NCI-H82 (cell line): ENCODE data around the gene ARHGAP42.
A peak's percentile ranks its signal among the peaks of the same experiment; 100 is the strongest.

ENCODE experiments used
- DNase-seq: peaks from one replicate; lab custom pipeline; 2025; lab: John Stamatoyannopoulos, UW

ARHGAP42 gene

GRCh38 chr11:100682247-100682969 lies 4.7 kb upstream of the ARHGAP42 start:
- no peak for DNase-seq

- peak; percentile 39 for DNase-seq
These were observed 4.0 kb upstream of the ARHGAP42 start for GRCh38 chr11:100683126-100683525.

- DNase-seq, result no peak
These were observed 2.7 kb upstream of the ARHGAP42 start for GRCh38 chr11:100684101-100685065.

- no peak for DNase-seq
These were observed 523 bp upstream of the ARHGAP42 start for GRCh38 chr11:100686476-100687053.

GRCh38 chr11:100687630-100688395 lies 725 bp downstream of the ARHGAP42 start:
- DNase-seq, result peak; percentile 84

GRCh38 chr11:100689141-100689540 lies 2.1 kb downstream of the ARHGAP42 start:
- DNase-seq, result peak; percentile 9

GRCh38 chr11:100691896-100692653 lies 5.0 kb downstream of the ARHGAP42 start:
- DNase-seq, result no peak

- DNase-seq, result no peak
These were observed 8.8 kb downstream of the ARHGAP42 start for GRCh38 chr11:100695911-100696310.

GRCh38 chr11:100703139-100703538 lies 16.1 kb downstream of the ARHGAP42 start:
- DNase-seq, result no peak

- peak; percentile 31 for DNase-seq
These were observed 16.9 kb downstream of the ARHGAP42 start for GRCh38 chr11:100703801-100704575.

- no peak for DNase-seq
These were observed 18.4 kb downstream of the ARHGAP42 start for GRCh38 chr11:100705447-100705846.

- DNase-seq, result no peak
These were observed 19.1 kb downstream of the ARHGAP42 start for GRCh38 chr11:100706179-100706578.

GRCh38 chr11:100709233-100709957 lies 22.3 kb downstream of the ARHGAP42 start:
- peak; percentile 73 for DNase-seq

- DNase-seq, result no peak
These were observed 24.9 kb downstream of the ARHGAP42 start for GRCh38 chr11:100711984-100712383.

GRCh38 chr11:100712583-100712982 lies 25.5 kb downstream of the ARHGAP42 start:
- DNase-seq, result peak; percentile 58

- DNase-seq, result no peak
These were observed 28.2 kb downstream of the ARHGAP42 start for GRCh38 chr11:100715165-100715761.

GRCh38 chr11:100716838-100717237 lies 29.8 kb downstream of the ARHGAP42 start:
- DNase-seq, result peak; percentile 87

- DNase-seq, result peak; percentile 94
These were observed 32.3 kb downstream of the ARHGAP42 start for GRCh38 chr11:100719362-100719761.

GRCh38 chr11:100719809-100720221 lies 32.7 kb downstream of the ARHGAP42 start:
- peak; percentile 72 for DNase-seq
